HEK293 (cell line): ENCODE data around the gene MKX.

Source experiments
- CTCF ChIA-PET: fragments of 350-600 bp; formaldehyde crosslinking; extraction: SDS; loops from one replicate; lab custom pipeline; 2021; ENCODE audit warnings: antibody characterized with exemption; lab: Yijun Ruan, JAX
- POLR2A ChIA-PET: fragments of 300-600 bp; formaldehyde crosslinking; extraction: SDS; loops from one replicate; lab custom pipeline; 2020; ENCODE audit warnings: antibody characterized with exemption, inconsistent platforms; lab: Yijun Ruan, JAX
- H3K27ac ChIP-seq: fragments of 200-500 bp; sonication (Bioruptor generic); 2 replicates; pipeline ENCODE4 v1.5.1; 2014; ENCODE audit warnings: low read depth, low read length, control low read depth, inconsistent platforms; ENCODE audit errors: extremely low read depth
- H3K36me3 ChIP-seq, 2 experiments: fragments of 200-500 bp in 1 of 2; sonication (Bioruptor generic) in 1 of 2; 1 replicate in 1 of 2; 2 replicates in 1 of 2; pipeline ENCODE4 v1.5.1; 2014 to 2017; ENCODE audit warnings: inconsistent platforms in 2 of 2, low read length in 2 of 2; ENCODE audit not compliant: control insufficient read depth in 2 of 2, insufficient read depth in 1 of 2
- H3K4me1 ChIP-seq: fragments of 200-500 bp; sonication (Bioruptor generic); 2 replicates; pipeline ENCODE4 v1.5.1; 2014; ENCODE audit warnings: mild to moderate bottlenecking, low read length, inconsistent platforms; ENCODE audit not compliant: control insufficient read depth, insufficient read depth
- H3K4me3 ChIP-seq: 2 replicates; pipeline ENCODE4 v1.5.1; 2011; ENCODE audit warnings: low read depth, mild to moderate bottlenecking, control low read depth, low read length, moderate library complexity
- H3K9me3 ChIP-seq: fragments of 200-500 bp; sonication (Bioruptor generic); 2 replicates; pipeline ENCODE4 v1.5.1; 2014; ENCODE audit warnings: low read depth, low read length, inconsistent platforms; ENCODE audit not compliant: control insufficient read depth, insufficient read depth
- EGR2 ChIP-seq: fragments of 450-650 bp; formaldehyde crosslinking; IDR thresholded peaks from 2 replicates; pipeline ENCODE4 v1.5.1; 2016; ENCODE audit warnings: low read depth, missing biosample characterization, missing genetic modification characterization
- GLI4 ChIP-seq: fragments of 450-650 bp; formaldehyde crosslinking; IDR thresholded peaks from 2 replicates; pipeline ENCODE4 v1.5.1; 2016; ENCODE audit warnings: missing biosample characterization, missing genetic modification characterization
- PBX3 ChIP-seq: sonication (generic); formaldehyde crosslinking; IDR thresholded peaks from 2 replicates; pipeline ENCODE4 v1.8.1; 2022; ENCODE audit warnings: mild to moderate bottlenecking, moderate library complexity, missing genetic modification reagents
- PRDM6 ChIP-seq: fragments of 450-650 bp; formaldehyde crosslinking; IDR thresholded peaks from 2 replicates; pipeline ENCODE4 v1.5.1; 2017; ENCODE audit warnings: missing biosample characterization, missing genetic modification characterization
- ZBTB1 ChIP-seq: fragments of 450-650 bp; formaldehyde crosslinking; IDR thresholded peaks from 2 replicates; pipeline ENCODE4 v1.5.1; 2016; ENCODE audit warnings: missing biosample characterization, missing genetic modification characterization
- ZFP69B ChIP-seq: fragments of 450-650 bp; formaldehyde crosslinking; IDR thresholded peaks from 2 replicates; pipeline ENCODE4 v1.5.1; 2016; ENCODE audit warnings: missing biosample characterization, missing genetic modification characterization
- ZNF121 ChIP-seq: fragments of 450-650 bp; formaldehyde crosslinking; IDR thresholded peaks from 2 replicates; pipeline ENCODE4 v1.5.1; 2016; ENCODE audit warnings: missing biosample characterization, missing genetic modification characterization
- ZNF140 ChIP-seq: fragments of 450-650 bp; formaldehyde crosslinking; IDR thresholded peaks from 2 replicates; pipeline ENCODE4 v1.5.1; 2016; ENCODE audit warnings: missing biosample characterization, missing genetic modification characterization
- ZNF174 ChIP-seq: fragments of 450-650 bp; formaldehyde crosslinking; IDR thresholded peaks from 2 replicates; pipeline ENCODE4 v1.5.0; 2017; ENCODE audit warnings: missing biosample characterization, mild to moderate bottlenecking, missing genetic modification characterization
- ZNF221 ChIP-seq: fragments of 450-650 bp; formaldehyde crosslinking; IDR thresholded peaks from 2 replicates; pipeline ENCODE4 v1.5.1; 2017; ENCODE audit warnings: missing biosample characterization, missing genetic modification characterization, borderline replicate concordance
- ZNF302 ChIP-seq: fragments of 450-650 bp; formaldehyde crosslinking; IDR thresholded peaks from 2 replicates; pipeline ENCODE4 v1.5.1; 2016; ENCODE audit warnings: missing biosample characterization, missing genetic modification characterization, low read depth
- ZNF510 ChIP-seq: fragments of 450-650 bp; formaldehyde crosslinking; IDR thresholded peaks from 2 replicates; pipeline ENCODE4 v1.5.1; 2018; ENCODE audit warnings: mild to moderate bottlenecking, missing genetic modification characterization, missing biosample characterization; ENCODE audit not compliant: insufficient replicate concordance
- ZNF514 ChIP-seq: fragments of 450-650 bp; formaldehyde crosslinking; IDR thresholded peaks from 2 replicates; pipeline ENCODE4 v1.5.1; 2016; ENCODE audit warnings: missing biosample characterization, missing genetic modification characterization
- ZNF596 ChIP-seq: fragments of 450-650 bp; IDR thresholded peaks from 2 replicates; pipeline ENCODE4 v1.5.0; 2018; ENCODE audit warnings: missing biosample characterization, mild to moderate bottlenecking, missing genetic modification characterization, moderate library complexity
- ZNF624 ChIP-seq: fragments of 450-650 bp; formaldehyde crosslinking; IDR thresholded peaks from 2 replicates; pipeline ENCODE4 v1.5.1; 2017; ENCODE audit warnings: missing biosample characterization, missing genetic modification characterization
- ZNF677 ChIP-seq: fragments of 450-650 bp; IDR thresholded peaks from 2 replicates; pipeline ENCODE4 v1.5.0; 2018; ENCODE audit warnings: missing biosample characterization, mild to moderate bottlenecking, missing genetic modification characterization, moderate library complexity
- ZNF768 ChIP-seq: fragments of 450-650 bp; formaldehyde crosslinking; IDR thresholded peaks from 2 replicates; pipeline ENCODE4 v1.5.1; 2018; ENCODE audit warnings: missing biosample characterization, mild to moderate bottlenecking, missing genetic modification characterization
- ZSCAN5A ChIP-seq: fragments of 450-650 bp; formaldehyde crosslinking; IDR thresholded peaks from 2 replicates; pipeline ENCODE4 v1.5.1; 2016; ENCODE audit warnings: missing biosample characterization, missing genetic modification characterization
- TF ChIP-seq, protein P1 (sequence below): fragments of 450-650 bp; formaldehyde crosslinking; IDR thresholded peaks from 2 replicates; pipeline ENCODE4 v1.5.1; 2017; ENCODE audit warnings: missing biosample characterization, missing genetic modification characterization
- TF ChIP-seq, protein P2 (sequence below): fragments of 450-650 bp; formaldehyde crosslinking; IDR thresholded peaks from 2 replicates; pipeline ENCODE4 v1.5.1; 2017; ENCODE audit warnings: missing biosample characterization, missing genetic modification characterization

The MKX gene

DNA sequence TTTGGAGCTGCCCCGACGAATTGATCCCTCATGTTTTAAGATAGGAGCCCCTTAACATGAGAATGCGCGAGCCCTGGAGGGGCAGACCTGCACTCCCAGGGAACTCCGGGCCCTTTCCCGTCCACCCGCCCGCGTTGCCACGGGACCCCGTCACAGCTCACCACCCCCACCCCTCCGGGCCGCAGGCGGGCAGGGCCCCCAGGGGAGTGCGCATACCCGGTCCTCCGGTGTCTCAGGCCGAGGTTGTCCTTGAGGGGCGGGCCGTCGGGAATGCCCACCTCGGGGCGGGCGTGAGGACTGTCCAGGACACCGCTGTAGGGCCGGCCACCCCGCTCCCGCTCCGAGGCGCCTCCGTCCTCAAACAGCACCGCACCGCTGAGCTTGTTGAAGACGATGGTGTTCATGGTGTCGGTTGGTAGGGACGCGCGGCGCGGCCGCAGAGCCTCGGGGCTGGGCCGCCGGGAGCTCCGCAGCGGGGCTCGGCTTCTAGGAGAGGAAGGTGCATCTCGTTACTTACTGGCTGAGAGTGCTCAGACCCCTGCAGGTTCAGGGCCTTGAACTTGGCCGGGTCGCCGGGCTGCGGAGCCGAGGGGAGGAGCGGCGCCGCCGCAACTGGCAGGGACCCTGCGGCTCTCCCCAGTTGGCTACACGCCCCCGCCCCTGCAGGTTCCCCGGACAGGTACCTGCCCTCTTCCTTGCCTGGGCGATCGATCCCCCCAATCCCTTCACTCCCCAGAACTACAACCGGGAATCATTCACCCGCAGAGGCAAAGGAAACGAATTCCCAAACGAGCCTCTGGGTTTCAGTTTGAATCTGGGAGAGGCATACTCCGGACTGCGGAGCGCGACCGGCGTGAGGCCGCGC lies 2.4 kb downstream of the MKX start (continued):
- no peak for TF ChIP-seq ZNF514
- no peak for TF ChIP-seq EGR2
- TF ChIP-seq, all 188 proteins: peak for 0

GRCh38 chr10:27742195-27743011 lies 3.2 kb downstream of the MKX start:
- no peak for TF ChIP-seq ZFP69B (tag by site-specific recombination)
- no peak for TF ChIP-seq ZNF221 (tag by site-specific recombination)
- no peak for TF ChIP-seq PBX3
- TF ChIP-seq, all 188 proteins: peak for 0
- Histone ChIP-seq H3K9me3 (no peaks in the 10 kb centered on the region), H3K4me3 (peak overlapping the region; percentile 23), H3K27ac (peak overlapping the region; percentile 97), H3K4me1 (peaks cover 7% of the 10 kb centered on the region), H3K36me3 (peaks cover 0 to 22% of the 10 kb centered on the region in 2 experiments; a peak in 1 of 3 replicates)
- ChIA-PET CTCF (interaction anchor here (0.7 to 1.4 kb wide), 4 partner anchors 9 to 1228 kb away, joined by 3 to 4 read pairs (median 3); no protein-coding TSS in a partner anchor), POLR2A (no interaction called here)

DNA sequence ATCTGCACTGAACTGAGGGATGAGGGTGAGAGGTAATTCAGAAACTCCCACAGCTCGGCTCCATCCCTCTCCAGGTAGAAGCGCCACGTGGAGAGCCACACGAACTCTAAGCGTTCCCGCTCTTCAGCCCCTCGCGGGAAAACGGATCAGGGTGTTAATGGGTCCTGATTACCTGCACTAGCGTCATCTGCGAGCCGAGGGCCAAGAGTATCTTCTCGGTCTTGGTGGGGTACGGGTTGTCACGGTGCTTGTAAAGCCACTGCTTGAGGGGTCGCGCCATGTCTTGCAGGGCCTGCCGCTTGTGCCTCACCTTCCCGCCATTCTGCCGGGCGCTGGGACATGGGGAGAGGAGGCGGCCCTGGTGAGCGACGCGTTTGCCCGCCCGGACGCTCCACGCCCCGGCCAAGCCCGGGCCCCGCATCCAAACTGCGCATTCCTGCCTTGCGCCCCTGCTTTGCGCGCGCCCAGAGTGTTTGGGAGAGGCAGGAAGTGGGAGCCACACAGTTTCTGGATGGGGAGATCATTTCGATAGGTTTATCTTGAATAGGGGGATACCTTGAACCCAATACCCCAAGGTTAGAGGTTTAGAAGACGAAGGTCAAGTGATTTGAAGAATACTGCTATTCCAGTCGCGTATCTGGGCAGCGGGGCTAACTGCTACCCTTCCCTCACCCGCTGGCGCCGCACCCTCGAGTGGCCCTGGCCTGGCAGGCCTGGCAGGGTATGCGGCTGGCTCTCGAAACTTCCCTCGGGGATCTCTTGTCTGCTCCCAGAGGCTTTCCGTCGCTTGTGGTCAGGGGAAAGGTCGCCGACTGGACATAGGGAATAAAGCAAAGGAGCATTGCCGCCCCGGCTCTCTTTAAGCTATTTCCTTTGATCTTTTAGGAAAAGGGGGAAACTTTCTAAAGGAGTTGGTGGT lies 4.2 kb downstream of the MKX start:
- POLR2A ChIA-PET, result no interaction called here
- no peak overlapping the region for H3K4me3 ChIP-seq

More for the DNA sequence above, 4.2 kb downstream of the MKX start:
- Histone ChIP-seq H3K4me1 (peaks cover 7% of the 10 kb centered on the region), H3K27ac (peak overlapping the region; percentile 32; the same call in 1 of the 2 replicates), H3K9me3 (no peaks in the 10 kb centered on the region)
- no peak for TF ChIP-seq ZNF174 (tag by site-specific recombination)
- TF ChIP-seq, protein P1, sequence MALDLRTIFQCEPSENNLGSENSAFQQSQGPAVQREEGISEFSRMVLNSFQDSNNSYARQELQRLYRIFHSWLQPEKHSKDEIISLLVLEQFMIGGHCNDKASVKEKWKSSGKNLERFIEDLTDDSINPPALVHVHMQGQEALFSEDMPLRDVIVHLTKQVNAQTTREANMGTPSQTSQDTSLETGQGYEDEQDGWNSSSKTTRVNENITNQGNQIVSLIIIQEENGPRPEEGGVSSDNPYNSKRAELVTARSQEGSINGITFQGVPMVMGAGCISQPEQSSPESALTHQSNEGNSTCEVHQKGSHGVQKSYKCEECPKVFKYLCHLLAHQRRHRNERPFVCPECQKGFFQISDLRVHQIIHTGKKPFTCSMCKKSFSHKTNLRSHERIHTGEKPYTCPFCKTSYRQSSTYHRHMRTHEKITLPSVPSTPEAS (tag by site-specific recombination), result no peak
- TF ChIP-seq PRDM6, result no peak
- no peak for TF ChIP-seq ZNF768
- no peak for TF ChIP-seq ZSCAN5A (tag by site-specific recombination)
- TF ChIP-seq ZNF302, result no peak
- no peak for TF ChIP-seq ZNF121
- TF ChIP-seq ZNF596, result no peak
- TF ChIP-seq ZNF221 (tag by site-specific recombination), result no peak
- no peak for TF ChIP-seq ZFP69B (tag by site-specific recombination)
- TF ChIP-seq GLI4 (tag by site-specific recombination), result no peak
- TF ChIP-seq ZNF677 (tag by site-specific recombination), result no peak
- TF ChIP-seq ZNF510 (tag by site-specific recombination), result no peak
- no peak for TF ChIP-seq ZBTB1
- TF ChIP-seq, protein P2, sequence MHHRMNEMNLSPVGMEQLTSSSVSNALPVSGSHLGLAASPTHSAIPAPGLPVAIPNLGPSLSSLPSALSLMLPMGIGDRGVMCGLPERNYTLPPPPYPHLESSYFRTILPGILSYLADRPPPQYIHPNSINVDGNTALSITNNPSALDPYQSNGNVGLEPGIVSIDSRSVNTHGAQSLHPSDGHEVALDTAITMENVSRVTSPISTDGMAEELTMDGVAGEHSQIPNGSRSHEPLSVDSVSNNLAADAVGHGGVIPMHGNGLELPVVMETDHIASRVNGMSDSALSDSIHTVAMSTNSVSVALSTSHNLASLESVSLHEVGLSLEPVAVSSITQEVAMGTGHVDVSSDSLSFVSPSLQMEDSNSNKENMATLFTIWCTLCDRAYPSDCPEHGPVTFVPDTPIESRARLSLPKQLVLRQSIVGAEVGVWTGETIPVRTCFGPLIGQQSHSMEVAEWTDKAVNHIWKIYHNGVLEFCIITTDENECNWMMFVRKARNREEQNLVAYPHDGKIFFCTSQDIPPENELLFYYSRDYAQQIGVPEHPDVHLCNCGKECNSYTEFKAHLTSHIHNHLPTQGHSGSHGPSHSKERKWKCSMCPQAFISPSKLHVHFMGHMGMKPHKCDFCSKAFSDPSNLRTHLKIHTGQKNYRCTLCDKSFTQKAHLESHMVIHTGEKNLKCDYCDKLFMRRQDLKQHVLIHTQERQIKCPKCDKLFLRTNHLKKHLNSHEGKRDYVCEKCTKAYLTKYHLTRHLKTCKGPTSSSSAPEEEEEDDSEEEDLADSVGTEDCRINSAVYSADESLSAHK (tag by site-specific recombination), result no peak
- no peak for TF ChIP-seq ZNF624 (tag by site-specific recombination)
- TF ChIP-seq ZNF514, result no peak
- no peak for TF ChIP-seq ZNF140 (tag by site-specific recombination)
- TF ChIP-seq, all 188 proteins: peak for 0
- CTCF ChIA-PET, result interaction anchor here (0.8 to 1.4 kb wide), 2 partner anchors 8 to 46 kb away, joined by 3 to 4 read pairs; no protein-coding TSS in a partner anchor
- peaks cover 0 to 22% of the 10 kb centered on the region in 2 experiments; a peak in 1 of 3 replicates for H3K36me3 ChIP-seq
